Measurements from ENCODE around the gene NRXN3.

- no peak for TF ChIP-seq CTCF (IDR thresholded peaks at IDR 0.05; ENCODE audit: insufficient read depth, low read depth, low read length)
- TF ChIP-seq EZH2 (IDR thresholded peaks at IDR 0.05; ENCODE audit: insufficient read depth, low read length), result no peak
These were observed 1578.9 kb downstream of the NRXN3 start for GRCh38 chr14:79749065-79749464.

All from astrocyte (in vitro differentiated cells and primary cell).